HK-2 (cell line): ENCODE measurements around the gene SELENOT.
"Not testable (repeated sequence)": the region's sequence is repeated elsewhere in the genome, so short reads cannot be mapped to it uniquely, and the experiment has no call there.

Experiments
- DNase-seq: peaks from one replicate; pipeline ENCODE4 v3.0.0-alpha.2; 2018; ENCODE audit not compliant: unreplicated experiment

The SELENOT gene

GRCh38 chr3:150603153-150603979 is at the start of gene SELENOT:
Gene SELENOT (plus strand): TSS chr3:150603321. CDS start chr3:150603363, 42 bp downstream.
- peak; percentile 98 for DNase-seq

- DNase-seq: no peak
Measured at GRCh38 chr3:150555859-150556436, 47.2 kb upstream of the SELENOT start.

GRCh38 chr3:150556792-150557191 is 46.3 kb upstream of the SELENOT start:
- DNase-seq: no peak

GRCh38 chr3:150557725-150558124 is 45.4 kb upstream of the SELENOT start:
- DNase-seq: no peak

- DNase-seq: no peak
Measured at GRCh38 chr3:150564243-150564642, 38.9 kb upstream of the SELENOT start.

- no peak for DNase-seq
Measured at GRCh38 chr3:150567328-150567727, 35.8 kb upstream of the SELENOT start.

GRCh38 chr3:150577855-150578254 is 25.3 kb upstream of the SELENOT start:
- no peak for DNase-seq

GRCh38 chr3:150581174-150581573 is 21.9 kb upstream of the SELENOT start:
- no peak for DNase-seq

- DNase-seq: no peak
Measured at GRCh38 chr3:150582620-150583019, 20.5 kb upstream of the SELENOT start.

GRCh38 chr3:150583028-150583427 is 20.1 kb upstream of the SELENOT start:
- no peak for DNase-seq

- DNase-seq: no peak
Measured at GRCh38 chr3:150588027-150588830, 14.9 kb upstream of the SELENOT start.

- DNase-seq: no peak
Measured at GRCh38 chr3:150589759-150590158, 13.4 kb upstream of the SELENOT start.

GRCh38 chr3:150594150-150594549 is 9.0 kb upstream of the SELENOT start:
- DNase-seq: no peak

- DNase-seq: no peak
Measured at GRCh38 chr3:150597646-150598045, 5.5 kb upstream of the SELENOT start.

- DNase-seq: no peak
Measured at GRCh38 chr3:150599611-150600297, 3.4 kb upstream of the SELENOT start.

GRCh38 chr3:150600647-150601530 is 2.2 kb upstream of the SELENOT start:
- DNase-seq: not testable (repeated sequence)

GRCh38 chr3:150602426-150603152 is 532 bp upstream of the SELENOT start:
- no peak for DNase-seq

- no peak for DNase-seq
Measured at GRCh38 chr3:150603980-150604319, 829 bp downstream of the SELENOT start.

- no peak for DNase-seq
Measured at GRCh38 chr3:150605998-150606641, 3.0 kb downstream of the SELENOT start.
